B cell (primary cell): ENCODE results near the gene CFHR5. TPM values are rescaled to one million over a fixed set of nuclear protein-coding genes. Genes with fewer than 3 reads are reported as not detected.
"Not testable (repeated sequence)": the region's sequence is repeated elsewhere in the genome, so short reads cannot be mapped to it uniquely, and the experiment has no call there.

Experiments
- ATAC-seq: fragments of 200-7000 bp; cut with Tn5 transposase; one replicate; pipeline ENCODE4 v1.10.0; 2021; ENCODE audit warnings: low read depth, mild to moderate bottlenecking, moderate number of reproducible peaks, moderate library complexity
- CTCF ChIA-PET: fragments of 350-600 bp; sonication (Branson Sonifier 250); formaldehyde crosslinking; loops from one replicate; lab custom pipeline; 2021; ENCODE audit warnings: antibody characterized with exemption, inconsistent platforms; lab: Charles Lee
- POLR2A ChIA-PET: fragments of 350-600 bp; sonication (Branson Sonifier 250); formaldehyde crosslinking; loops from one replicate; lab custom pipeline; 2021; ENCODE audit warnings: antibody characterized with exemption; lab: Charles Lee
- DNase-seq: peaks from one replicate; pipeline ENCODE4 v3.0.0; 2013
- H2AFZ ChIP-seq: 2 replicates; pipeline ENCODE4 v1.6.1; 2012; ENCODE audit warnings: mild to moderate bottlenecking, low read depth, low read length; ENCODE audit not compliant: insufficient read depth, poor library complexity, severe bottlenecking
- H3K27ac ChIP-seq, 2 donors: 1 replicate in 1 of 2; 2 replicates in 1 of 2; pipeline ENCODE4 v1.5.1; 2012 to 2013; ENCODE audit warnings: low read length in 2 of 2, mild to moderate bottlenecking in 2 of 2, moderate library complexity in 1 of 2
- H3K27me3 ChIP-seq, 4 experiments: fragments of 200-600 bp in 1 of 4; sonication (generic) in 1 of 4; replicated peaks in 1 of 4; 1 replicate in 2 of 4; 2 replicates in 2 of 4; pipeline versions ENCODE4 v1.6.1 to v1.7.0; 2013 to 2016; ENCODE audit warnings: low read length in 3 of 4, mild to moderate bottlenecking in 2 of 4, mixed read lengths in 1 of 4, moderate library complexity in 1 of 4; ENCODE audit not compliant: insufficient read depth in 4 of 4, control insufficient read depth in 3 of 4; ENCODE audit errors: control extremely low read depth in 1 of 4
- H3K36me3 ChIP-seq, 2 experiments: replicated peaks in 1 of 2; 1 replicate in 1 of 2; 2 replicates in 1 of 2; pipeline versions ENCODE4 v1.6.1 to v1.7.1; 2013; ENCODE audit warnings: low read length in 1 of 2; ENCODE audit not compliant: insufficient read depth in 2 of 2, control insufficient read depth in 1 of 2; ENCODE audit errors: control extremely low read depth in 1 of 2, extremely low read depth in 1 of 2
- H3K4me1 ChIP-seq, 2 donors: fragments of 200-600 bp in 1 of 2; sonication (generic) in 1 of 2; 1 replicate in 1 of 2; 2 replicates in 1 of 2; pipeline versions ENCODE4 v1.5.1 to v1.6.1; 2013 to 2017; ENCODE audit warnings: low read length in 2 of 2; ENCODE audit not compliant: control insufficient read depth in 2 of 2, insufficient read depth in 2 of 2
- H3K4me2 ChIP-seq: replicated peaks from 2 replicates; pipeline ENCODE3; 2012; ENCODE audit warnings: mild to moderate bottlenecking, low read depth, low read length; ENCODE audit not compliant: poor library complexity, severe bottlenecking
- H3K4me3 ChIP-seq, 5 experiments: fragments of 200-600 bp in 1 of 5; sonication (generic) in 1 of 5; 1 replicate in 3 of 5; 2 replicates in 2 of 5; pipeline versions ENCODE4 v1.5.1 to v1.7.0; 2011 to 2016; ENCODE audit warnings: low read length in 4 of 5, mild to moderate bottlenecking in 4 of 5, low read depth in 2 of 5, control low read depth in 1 of 5, moderate library complexity in 1 of 5; ENCODE audit not compliant: insufficient read depth in 1 of 5; ENCODE audit errors: control extremely low read depth in 1 of 5, extremely low read depth in 1 of 5
- H3K79me2 ChIP-seq: fragments of 200-600 bp; sonication (generic); one replicate; pipeline ENCODE4 v1.6.0; 2016; ENCODE audit warnings: low read length; ENCODE audit not compliant: control insufficient read depth, insufficient read depth
- H3K9ac ChIP-seq: fragments of 200-600 bp; sonication (generic); 2 replicates; pipeline ENCODE4 v1.6.1; 2017; ENCODE audit warnings: mild to moderate bottlenecking, low read length, moderate library complexity
- H3K9me3 ChIP-seq, 3 donors: one replicate each; pipeline versions ENCODE4 v1.6.1 to v1.7.1; 2013; ENCODE audit warnings: low read length in 2 of 3; ENCODE audit not compliant: control insufficient read depth in 2 of 3, insufficient read depth in 1 of 3; ENCODE audit errors: control extremely low read depth in 1 of 3
- H4K20me1 ChIP-seq: 2 replicates; pipeline ENCODE4 v1.6.0; 2012; ENCODE audit warnings: mild to moderate bottlenecking, low read length; ENCODE audit not compliant: insufficient read depth, control insufficient read depth, poor library complexity, severe bottlenecking
- H3K27ac Mint-ChIP-seq: one replicate; pipeline ENCODE4 v1.8.0; 2021; ENCODE audit warnings: mixed read lengths
- H3K27me3 Mint-ChIP-seq: one replicate; pipeline ENCODE4 v1.8.0; 2021; ENCODE audit warnings: mixed read lengths
- H3K4me1 Mint-ChIP-seq: one replicate; pipeline ENCODE4 v1.8.0; 2021; ENCODE audit warnings: mixed read lengths
- H3K4me3 Mint-ChIP-seq: one replicate; pipeline ENCODE4 v1.8.0; 2021; ENCODE audit warnings: mixed read lengths
- H3K9me3 Mint-ChIP-seq: one replicate; pipeline ENCODE4 v1.8.0; 2022; ENCODE audit warnings: mixed read lengths; ENCODE audit not compliant: insufficient read depth
- EZH2 ChIP-seq: IDR thresholded peaks from 2 replicates; pipeline ENCODE4 v1.6.1; 2012; ENCODE audit warnings: borderline replicate concordance, low read depth, mild to moderate bottlenecking, moderate library complexity, low read length; ENCODE audit not compliant: insufficient read depth, poor library complexity, severe bottlenecking
- WGBS: methylation state at CpG from one replicate; pipeline ENCODE4 v1.1.5; 2013; ENCODE audit warnings: missing lambda C conversion rate; ENCODE audit not compliant: insufficient coverage; 5-methylcytosine and 5-hydroxymethylcytosine counted together
- intact Hi-C: fragments of 100-400 bp; cut with micrococcal nuclease; formaldehyde crosslinking; loops from one replicate; pipeline ENCODE4 v1.10.0; 2022
- polyA plus RNA-seq: library from polyadenylated mRNA; depleted of rRNA; stranded (reverse); fragments of >200 nt; gene quantifications from 2 replicates; pipeline ENCODE4 v1.2.3, GENCODE V29; 2012
- total RNA-seq, 2 donors: library from RNA; stranded (reverse); fragments of 120-200 nt in 1 of 2; gene quantifications; 1 replicate in 1 of 2; 2 replicates in 1 of 2; pipeline versions ENCODE4 v1.2.3 to v1.2.4, GENCODE V29; 2013 to 2022
- TF ChIP-seq, protein P1 (sequence below): fragments of 200-600 bp; IDR thresholded peaks from one replicate; pipeline ENCODE4 v1.8.0; 2022; ENCODE audit warnings: antibody characterized with exemption, mild to moderate bottlenecking

Gene CFHR5
- total and polyA plus RNA-seq, 2 donors (not counting 1 experiment from before 2014, with no cell fraction given), result not detected

- no peak overlapping the region for H3K27ac ChIP-seq
- DNase-seq (no peak), ATAC-seq (no peak)
- no peaks in the 10 kb centered on the region for H3K9me3 Mint-ChIP-seq
- no peak overlapping the region for H3K9ac ChIP-seq
- no peak overlapping the region for H3K4me3 Mint-ChIP-seq
- H3K27me3 Mint-ChIP-seq, result no peaks in the 10 kb centered on the region
- intact Hi-C loops, result no loop called here
- H3K27ac Mint-ChIP-seq, result no peak overlapping the region
- no peak overlapping the region for H3K4me2 ChIP-seq
- H2AFZ ChIP-seq, result no peak overlapping the region
- TF ChIP-seq, protein P1, sequence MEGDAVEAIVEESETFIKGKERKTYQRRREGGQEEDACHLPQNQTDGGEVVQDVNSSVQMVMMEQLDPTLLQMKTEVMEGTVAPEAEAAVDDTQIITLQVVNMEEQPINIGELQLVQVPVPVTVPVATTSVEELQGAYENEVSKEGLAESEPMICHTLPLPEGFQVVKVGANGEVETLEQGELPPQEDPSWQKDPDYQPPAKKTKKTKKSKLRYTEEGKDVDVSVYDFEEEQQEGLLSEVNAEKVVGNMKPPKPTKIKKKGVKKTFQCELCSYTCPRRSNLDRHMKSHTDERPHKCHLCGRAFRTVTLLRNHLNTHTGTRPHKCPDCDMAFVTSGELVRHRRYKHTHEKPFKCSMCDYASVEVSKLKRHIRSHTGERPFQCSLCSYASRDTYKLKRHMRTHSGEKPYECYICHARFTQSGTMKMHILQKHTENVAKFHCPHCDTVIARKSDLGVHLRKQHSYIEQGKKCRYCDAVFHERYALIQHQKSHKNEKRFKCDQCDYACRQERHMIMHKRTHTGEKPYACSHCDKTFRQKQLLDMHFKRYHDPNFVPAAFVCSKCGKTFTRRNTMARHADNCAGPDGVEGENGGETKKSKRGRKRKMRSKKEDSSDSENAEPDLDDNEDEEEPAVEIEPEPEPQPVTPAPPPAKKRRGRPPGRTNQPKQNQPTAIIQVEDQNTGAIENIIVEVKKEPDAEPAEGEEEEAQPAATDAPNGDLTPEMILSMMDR, result no peak
- no peak for TF ChIP-seq EZH2
- ChIA-PET POLR2A (no interaction called here), CTCF (no interaction called here)
- H3K4me1 ChIP-seq, result no peaks in the 10 kb centered on the region
- H3K4me1 Mint-ChIP-seq, result no peaks in the 10 kb centered on the region
- no peaks in the 10 kb centered on the region for H3K79me2 ChIP-seq
- H3K9me3 ChIP-seq, result no peaks in the 10 kb centered on the region
- no peaks in the 10 kb centered on the region for H3K36me3 ChIP-seq
- H3K27me3 ChIP-seq, result no peaks in the 10 kb centered on the region
- H4K20me1 ChIP-seq, result no peaks in the 10 kb centered on the region
- H3K4me3 ChIP-seq, result no peak overlapping the region
These were observed 52.4 kb downstream of the CFHR5 start for GRCh38 chr1:197029749-197030148.

- H3K4me1 ChIP-seq, H3K9ac ChIP-seq, DNase-seq, H3K36me3 ChIP-seq, H3K79me2 ChIP-seq, H2AFZ ChIP-seq, intact Hi-C loops, H3K4me3 ChIP-seq, H3K4me2 ChIP-seq, H3K27ac Mint-ChIP-seq, H3K4me3 Mint-ChIP-seq, H3K4me1 Mint-ChIP-seq, POLR2A ChIA-PET, H3K9me3 Mint-ChIP-seq, H3K27me3 ChIP-seq, H4K20me1 ChIP-seq, ATAC-seq, H3K9me3 ChIP-seq, H3K27ac ChIP-seq, CTCF ChIA-PET: not testable (repeated sequence)
- peaks cover 11% of the 10 kb centered on the region for H3K27me3 Mint-ChIP-seq
- 86% methylated on average over 4 of the region's 6 CpGs for WGBS
These were observed 57.4 kb downstream of the CFHR5 start for GRCh38 chr1:197034631-197035339.
